ENCODE data around the gene TMEM178B.
"Not testable (repeated sequence)": the region's sequence is repeated elsewhere in the genome, so short reads cannot be mapped to it uniquely, and the experiment has no call there.

The TMEM178B gene

DNA sequence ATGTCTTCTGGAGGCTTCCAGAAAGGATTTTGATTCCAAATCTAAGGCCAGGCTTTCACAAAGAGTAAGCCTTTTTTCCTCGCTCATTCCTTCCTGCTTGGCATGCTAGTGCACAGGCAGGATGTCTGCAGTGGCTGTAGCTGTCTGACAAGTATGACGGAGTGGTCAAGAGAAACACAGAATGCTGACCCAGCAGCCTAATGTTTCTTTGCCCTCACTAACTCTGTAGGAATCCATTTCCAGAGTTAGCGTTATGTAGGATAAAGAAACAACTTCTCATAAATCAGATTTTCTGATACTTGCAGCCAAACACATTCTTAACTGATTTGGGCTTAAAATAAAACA, 286.5 kb downstream of the TMEM178B start:
- no peak for DNase-seq

DNA sequence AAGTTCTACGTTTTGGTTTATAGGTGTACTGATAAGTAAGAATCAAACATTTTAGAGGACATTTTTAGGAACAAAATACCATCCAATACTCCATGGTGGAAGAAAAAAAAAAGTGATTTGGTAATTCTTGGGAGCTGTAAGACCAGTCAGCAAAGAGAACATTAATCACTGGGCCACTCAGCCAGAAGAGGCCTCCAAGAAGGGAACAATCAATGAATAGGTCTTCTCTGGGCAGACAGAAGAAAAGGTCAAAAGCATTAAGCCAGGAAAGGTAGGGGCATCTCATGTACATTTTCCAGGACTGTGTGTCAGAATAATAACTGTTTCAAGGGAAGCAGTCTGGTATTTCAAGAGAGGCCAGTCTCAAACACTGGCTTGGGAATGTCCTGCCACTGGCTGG, 286.9 kb downstream of the TMEM178B start:
- no peak for DNase-seq

DNA sequence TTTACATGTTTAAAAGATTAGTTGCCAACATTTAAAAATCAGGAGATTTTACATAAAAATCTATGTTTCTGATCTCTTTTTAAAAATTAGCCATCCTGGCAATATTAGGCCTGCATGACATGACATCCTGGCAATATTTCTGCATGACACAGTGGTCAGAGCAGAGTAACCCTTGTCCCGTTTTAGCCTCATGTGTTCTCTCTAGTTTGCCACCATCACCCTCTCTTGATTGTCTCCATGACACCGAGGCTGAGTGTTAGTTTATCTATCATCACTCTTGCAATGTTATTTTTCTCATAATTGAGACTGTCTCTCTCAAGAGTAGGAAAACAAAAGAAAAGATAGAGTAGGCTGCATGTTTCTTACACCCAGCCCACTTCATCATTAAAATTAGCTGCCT, 287.6 kb downstream of the TMEM178B start:
- DNase-seq, result no peak

DNA sequence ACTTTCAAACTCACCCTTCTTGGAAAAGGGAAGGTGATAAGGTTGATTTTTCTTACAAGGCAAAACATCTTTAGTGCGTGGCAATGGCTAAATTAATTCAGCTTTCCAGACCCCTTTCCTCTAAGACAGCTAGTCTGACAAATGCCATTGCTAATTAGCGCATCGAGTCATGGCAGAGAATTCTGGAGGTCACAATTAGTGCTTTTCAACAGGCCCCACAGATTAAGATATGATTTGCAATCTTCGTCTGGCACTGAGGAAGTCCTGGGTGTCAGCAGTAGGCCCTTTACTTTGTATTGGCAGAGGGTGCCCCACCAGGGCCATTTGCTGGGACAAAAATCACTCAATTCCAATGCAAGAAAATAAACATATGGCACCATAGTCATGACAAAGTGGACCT, 288.1 kb downstream of the TMEM178B start:
- DNase-seq, result no peak

DNA sequence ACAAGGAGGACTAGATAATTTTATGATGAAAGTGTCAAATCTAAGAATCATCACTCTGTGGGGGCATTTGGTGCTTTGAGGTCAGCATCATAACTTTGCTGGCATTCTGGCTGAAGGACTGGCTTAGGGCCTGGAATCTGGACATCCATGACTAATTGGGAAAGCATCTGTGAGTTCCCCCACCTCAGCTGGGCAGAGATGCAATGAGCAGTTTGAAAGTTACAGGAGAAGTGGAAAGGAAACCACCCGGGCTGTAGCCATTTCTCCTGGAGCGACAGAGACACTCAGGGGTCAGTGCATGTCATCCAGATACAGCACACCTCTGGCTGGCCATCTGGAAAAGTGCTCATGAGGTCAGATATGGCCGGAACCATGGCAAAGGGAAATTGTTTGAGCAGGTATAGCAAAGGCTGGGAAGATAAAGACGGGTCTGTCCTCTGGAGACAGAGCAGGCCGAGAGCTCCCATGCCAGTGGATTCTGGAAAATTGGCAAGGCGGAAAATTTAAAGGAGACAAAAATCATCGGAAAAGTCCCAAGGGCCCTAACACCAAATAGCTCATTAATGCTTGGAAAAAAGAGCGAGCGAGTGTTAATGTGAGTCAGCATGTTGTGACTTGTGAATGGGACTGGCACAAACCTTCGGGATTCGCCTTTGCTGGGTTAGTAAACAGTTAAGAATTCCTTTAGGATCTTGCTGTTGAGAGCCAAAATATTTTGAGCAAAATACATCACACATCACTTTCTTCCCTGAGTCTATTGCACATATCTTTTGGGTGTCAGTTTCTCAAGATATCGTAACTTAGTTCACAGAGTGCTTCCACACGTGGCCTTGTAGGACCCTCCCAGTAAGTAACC, 288.9 kb downstream of the TMEM178B start:
- peak; percentile 95 for DNase-seq

DNA sequence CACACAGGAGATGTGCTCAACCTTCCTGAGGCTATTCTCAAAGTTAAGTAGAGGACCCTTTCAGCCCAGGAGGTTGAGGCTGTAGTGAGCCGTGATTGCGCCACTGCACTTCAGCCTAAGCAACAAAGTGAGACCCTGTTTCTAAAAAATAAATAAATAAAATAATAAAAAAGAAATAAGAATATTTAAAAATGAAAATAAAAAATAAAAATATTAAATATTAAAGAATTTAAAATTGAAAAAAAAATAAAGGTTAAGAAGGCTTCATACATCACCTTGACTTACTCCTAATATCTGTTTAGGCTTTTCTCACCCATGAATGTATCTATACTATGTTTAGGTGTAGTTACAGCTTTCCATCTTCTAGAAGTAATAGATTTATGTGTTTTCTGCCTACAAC, 289.9 kb downstream of the TMEM178B start:
- no peak for DNase-seq

DNA sequence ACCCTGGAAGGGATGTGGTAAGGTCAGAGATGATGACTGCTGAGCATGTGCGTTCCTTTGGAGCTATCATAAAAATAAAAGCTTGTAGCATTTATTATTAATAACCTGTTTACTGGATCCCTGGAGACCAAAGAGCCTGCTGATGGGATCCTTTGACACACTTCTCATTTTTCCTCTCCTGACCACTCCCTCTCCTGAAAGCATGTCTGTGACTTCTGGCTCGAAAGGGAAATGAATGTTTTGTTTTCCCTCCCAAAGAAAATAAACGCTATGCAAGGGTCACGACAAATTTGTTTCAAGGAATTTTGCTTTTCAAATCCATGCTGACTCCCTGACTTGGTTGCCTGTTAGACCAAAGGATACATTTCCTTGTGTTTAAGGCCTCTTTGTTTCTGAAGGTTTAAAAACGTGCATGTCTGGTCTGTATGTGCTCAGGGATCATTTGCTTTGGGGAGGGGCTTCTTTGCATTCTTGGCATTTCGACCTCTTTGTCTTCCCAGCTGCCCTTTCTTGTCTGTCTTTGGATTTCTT, 292.3 kb downstream of the TMEM178B start:
- peak; percentile 23 for DNase-seq

DNA sequence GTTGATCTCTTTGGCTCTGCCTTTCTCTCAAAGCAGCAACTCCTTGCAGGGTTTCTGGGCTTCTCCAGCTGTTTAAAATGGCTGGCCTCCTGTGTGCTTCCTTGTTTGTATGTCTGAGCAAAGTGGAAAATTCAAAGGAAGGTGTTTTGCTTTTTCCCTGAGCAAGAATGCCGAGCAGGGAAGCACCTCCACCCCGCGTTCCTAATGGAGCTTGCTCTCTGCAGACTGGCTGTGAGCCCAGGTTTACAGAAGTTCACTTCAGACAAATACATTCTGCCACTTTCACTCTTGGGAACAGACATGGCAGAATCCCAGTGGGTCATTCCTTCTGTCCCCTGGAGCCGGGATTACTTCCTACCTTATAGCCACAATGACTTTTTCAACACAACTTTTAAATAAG, 295.6 kb downstream of the TMEM178B start:
- DNase-seq, result peak; percentile 21

DNA sequence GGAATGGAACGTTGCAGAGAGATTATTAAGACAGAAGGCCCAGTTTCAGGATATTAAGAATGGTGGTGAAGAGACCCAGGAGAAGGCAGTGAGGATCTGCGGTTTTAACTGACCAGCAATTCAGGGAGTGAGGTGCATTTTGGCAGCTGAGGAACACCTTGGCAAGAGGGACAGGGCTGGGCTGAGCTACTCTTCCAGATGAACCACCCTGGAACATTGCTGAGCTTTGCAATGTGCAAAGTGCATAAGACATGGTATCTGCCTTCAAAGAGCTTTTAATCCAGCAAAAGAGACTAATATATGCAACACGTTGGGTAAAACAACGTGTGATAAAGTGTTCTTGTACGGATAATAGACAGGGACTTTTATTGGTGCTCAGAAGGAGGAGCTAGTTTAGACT, 296.3 kb downstream of the TMEM178B start:
- no peak for DNase-seq

DNA sequence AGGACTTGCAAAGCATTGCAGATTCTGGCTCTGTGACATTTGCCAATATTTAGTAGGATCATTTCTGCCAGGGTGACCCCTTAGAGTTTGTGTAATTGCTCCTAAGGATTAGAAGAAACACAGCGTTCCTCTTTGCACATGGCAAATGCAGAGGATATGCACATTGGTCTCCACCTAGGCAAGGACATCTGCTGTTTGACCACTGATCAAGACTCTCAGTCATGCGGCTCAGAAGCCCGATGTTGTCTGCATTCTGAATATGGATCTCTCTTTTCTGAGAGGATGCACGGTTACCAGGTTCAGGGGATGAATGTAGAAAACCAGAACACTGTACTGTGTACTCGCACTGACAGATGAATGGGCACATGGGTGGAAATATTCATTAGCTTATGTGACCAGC, 296.8 kb downstream of the TMEM178B start:
- no peak for DNase-seq

DNA sequence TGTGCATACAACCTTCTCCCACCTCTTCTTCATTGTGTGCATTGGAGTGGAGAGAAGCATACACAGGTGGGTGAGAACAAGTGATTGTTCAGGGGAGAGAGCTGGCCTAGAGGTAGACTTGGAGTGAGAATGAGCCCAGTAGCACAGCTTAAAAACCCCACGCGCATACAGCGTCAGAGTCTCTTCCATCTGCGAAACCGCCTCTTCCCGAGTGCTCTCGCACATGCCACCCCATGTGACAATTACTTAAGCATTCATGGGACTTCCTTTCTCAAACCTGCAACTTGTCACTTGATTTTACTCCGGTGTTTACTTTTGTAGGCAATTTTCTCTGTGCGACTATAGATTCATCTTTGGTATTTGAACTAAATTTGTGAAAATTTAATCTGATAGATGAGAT, 300.6 kb downstream of the TMEM178B start:
- DNase-seq, result no peak

DNA sequence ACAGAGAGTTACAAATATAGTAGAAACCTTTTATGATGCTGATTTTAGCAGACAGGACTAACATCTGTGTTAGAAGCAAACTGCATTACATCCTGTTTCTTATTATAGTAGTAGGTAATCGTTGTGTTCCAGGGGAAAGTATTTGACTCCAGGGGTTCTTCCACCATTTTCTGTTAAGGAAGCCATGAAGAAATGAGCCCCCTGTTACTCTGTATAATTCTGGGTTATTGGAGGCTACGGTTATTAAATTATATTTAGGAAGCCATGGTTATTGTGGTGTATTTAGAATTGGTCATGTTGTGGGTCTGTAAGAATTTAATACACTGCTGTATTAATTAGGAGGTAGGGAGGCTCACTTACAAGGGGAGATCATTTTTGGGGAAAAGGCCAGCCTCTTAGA, 301.6 kb downstream of the TMEM178B start:
- no peak for DNase-seq

DNA sequence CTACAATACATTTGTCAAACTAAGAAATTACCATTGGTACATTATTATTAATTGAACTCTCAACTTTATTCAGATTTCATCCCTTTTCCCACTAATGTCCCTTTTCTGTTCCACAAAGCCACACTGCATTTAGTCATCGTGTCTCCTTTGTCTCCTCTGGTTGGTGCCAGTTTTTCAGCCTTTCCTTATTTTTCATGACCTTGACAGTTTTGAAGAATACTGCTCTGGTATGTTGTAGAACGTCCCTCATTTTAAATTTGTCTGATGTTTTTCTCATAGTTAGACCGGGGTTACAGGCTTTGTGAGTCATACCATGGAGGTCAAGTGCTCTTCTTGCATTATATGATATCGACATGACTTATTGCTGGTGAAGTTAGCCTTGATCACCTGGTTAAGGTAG, 304.0 kb downstream of the TMEM178B start:
- no peak for DNase-seq

DNA sequence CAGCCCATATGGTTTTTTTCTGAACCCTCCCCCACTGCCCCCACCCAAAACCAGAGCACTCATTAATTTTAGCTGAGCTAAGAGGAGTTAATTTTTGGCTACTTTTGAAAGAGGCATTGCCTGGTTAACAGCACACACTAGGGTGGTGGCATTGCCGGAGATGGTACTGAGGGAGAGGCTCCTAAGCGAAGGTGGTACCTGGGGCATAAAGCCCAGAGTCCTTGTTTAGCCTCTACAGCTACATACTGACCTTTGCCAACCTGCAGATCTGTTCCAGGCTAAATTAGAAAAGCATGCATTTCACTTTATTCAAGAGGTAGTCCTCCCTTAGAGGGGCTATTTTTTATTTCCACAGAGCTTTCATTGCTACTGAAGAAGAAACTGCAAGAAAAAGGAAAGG, 304.5 kb downstream of the TMEM178B start:
- DNase-seq, result no peak

DNA sequence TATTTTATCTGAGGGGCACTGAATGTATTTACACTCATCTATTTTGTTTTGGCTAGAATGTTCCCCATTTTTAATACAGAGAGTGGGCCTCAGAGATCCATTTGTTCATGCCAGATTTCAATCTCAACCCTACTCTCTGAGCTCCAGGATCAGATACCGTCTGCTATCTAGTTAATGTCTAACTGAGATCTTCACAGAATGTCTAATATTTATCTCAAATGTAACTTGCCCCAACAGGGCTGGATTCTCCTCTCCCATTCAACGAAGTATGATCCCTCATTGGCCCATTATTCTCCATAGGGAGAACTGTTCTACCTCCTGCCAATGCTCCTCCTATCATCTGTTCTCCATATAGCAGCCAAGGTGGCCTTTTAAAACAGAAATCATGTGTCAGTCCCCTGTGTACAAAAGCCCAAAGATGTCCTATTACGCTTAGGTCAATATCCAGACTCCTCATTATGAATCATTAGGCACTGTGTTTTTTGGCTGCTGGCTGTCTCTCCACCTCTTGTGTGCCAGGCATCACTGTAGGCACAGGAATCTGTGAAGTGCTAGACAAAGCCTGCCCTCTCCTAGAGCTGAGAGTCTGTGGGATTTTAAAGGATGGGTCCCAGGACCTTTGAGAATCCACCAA, 308.0 kb downstream of the TMEM178B start:
- peak; percentile 32 for DNase-seq

DNA sequence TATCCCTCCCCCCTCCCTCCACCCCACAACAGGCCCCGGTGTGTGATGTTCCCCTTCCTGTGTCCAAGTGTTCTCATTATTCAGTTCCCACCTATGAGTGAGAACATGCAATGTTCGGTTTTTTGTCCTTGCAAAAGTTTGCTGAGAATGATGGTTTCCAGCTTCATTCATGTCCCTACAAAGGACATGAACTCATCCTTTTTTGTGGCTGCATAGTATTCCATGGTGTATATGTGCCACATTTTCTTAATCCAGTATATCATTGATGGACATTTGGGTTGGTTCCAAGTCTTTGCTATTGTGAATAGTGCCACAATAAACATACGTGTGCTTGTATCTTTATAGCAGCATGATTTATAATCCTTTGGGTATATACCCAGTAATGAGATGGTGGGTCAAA, 309.5 kb downstream of the TMEM178B start:
- DNase-seq, result not testable (repeated sequence)

DNA sequence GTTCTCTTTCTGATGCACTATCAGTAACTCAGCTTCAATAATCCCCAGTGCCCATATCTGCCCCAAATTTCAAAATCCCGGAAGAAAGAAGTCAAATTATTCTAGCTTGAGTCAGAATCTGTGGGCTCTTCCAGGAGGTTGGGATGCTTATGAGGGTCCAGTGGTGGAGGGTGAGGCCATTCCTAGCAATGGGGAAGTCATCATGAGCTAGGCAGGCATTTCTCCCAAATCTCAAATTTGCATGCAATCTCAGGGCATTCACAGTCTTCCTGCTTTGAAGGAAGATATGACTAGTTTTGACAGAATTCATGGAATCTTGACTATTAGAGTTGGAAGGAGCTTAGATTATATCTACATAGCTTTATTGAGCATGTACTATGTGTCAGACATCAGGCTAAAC, 313.0 kb downstream of the TMEM178B start:
- no peak for DNase-seq

DNA sequence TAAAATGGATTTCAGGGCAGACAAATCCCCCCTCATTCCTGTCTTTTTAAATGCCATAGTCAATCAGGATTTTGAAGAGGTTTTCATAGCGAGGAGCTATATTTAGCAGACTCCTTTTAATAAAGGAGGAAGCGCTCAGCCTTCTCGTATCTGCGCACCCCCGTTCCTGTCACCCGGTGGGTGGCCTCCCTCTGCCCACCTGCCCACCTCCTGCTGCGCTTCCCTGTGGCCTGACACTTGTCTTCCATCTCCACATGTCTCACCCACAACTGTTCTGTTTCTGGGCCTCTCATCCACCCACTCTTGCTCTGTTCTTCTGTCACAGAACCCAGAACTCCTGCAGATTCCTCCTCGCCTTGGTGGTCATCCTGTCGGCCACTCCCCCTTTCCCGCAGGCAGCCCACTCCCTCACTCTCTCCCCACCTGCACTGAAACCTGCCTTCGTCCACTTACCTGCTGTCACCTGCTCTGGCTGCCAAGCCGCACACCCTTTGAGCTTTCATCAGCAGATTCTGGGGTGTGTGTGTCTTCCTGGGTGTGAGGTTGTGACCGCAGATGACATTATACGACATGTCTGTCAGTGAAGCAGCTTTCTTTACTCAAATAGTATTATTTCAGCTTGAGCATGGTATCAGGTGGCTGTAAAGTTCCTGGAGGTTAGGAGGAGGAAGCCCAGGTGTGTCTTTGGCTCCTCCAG, 313.8 kb downstream of the TMEM178B start:
- DNase-seq, result no peak

DNA sequence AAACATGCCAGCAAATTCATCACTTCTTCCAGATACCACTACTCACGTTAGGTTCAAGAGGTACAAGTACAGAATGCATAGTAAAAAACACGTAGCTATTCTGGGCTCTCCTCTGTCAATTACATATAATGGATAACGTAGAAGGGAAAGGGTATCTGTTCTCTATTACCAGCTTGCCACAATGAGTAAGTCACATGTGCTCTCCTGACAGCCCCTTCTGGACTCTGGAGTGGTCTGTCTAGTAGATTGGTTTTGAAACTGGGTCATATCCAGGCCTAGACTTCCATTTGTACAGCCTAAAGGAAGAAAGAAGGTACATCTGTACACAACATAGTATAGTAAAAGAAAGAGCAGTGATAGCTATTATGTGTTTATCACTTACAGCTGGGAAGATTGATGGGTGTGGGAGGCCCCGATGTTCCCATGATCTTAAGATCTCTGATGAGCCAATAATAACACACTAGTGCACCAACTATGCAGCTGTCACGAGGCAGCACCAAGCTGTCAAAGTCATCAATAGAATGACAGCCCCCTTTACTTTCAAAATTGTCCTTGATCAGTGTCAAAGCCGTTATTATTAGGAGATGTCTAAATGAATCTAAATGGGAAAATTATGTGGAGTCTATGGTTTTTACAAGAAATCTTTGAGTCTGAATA, 315.4 kb downstream of the TMEM178B start:
- DNase-seq, result no peak

DNA sequence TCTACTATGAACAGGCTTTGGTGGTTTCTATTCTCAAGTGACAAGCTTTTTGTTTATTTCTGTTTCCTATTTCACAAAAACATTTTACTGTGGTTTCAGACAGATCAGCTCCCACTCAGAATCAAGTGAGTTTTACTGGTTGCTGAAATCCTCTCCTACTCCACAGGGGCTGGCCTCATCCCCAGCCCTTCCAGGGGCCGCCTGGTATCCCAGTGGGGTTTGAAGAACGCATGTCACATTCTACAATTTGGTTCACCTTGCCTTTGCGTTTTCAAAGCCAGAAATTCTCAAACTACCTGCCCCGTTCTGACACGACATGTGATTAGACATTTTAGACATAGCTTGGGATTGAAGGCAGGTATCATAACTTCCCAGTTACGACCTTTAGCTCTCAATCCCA, 316.5 kb downstream of the TMEM178B start:
- no peak for DNase-seq

DNA sequence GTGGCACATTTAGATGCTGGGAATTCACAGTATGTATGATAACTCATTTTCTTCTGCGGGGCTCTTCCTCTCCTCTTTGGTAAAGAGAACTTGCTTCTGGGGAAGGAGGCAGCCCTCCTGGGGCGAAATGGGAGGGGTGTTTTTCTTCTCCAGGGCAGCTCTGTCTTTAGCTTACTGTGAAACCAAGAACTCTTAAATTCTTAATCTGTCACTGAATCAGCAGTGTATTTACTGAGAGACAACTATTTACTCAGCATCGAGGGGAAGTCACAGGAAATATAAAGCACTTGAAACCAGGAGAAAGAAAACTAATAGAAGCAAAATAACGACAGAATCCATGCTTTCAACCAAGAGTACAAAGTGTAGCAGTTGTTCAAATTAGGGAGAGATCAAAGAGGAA, 319.2 kb downstream of the TMEM178B start:
- DNase-seq, result no peak

DNA sequence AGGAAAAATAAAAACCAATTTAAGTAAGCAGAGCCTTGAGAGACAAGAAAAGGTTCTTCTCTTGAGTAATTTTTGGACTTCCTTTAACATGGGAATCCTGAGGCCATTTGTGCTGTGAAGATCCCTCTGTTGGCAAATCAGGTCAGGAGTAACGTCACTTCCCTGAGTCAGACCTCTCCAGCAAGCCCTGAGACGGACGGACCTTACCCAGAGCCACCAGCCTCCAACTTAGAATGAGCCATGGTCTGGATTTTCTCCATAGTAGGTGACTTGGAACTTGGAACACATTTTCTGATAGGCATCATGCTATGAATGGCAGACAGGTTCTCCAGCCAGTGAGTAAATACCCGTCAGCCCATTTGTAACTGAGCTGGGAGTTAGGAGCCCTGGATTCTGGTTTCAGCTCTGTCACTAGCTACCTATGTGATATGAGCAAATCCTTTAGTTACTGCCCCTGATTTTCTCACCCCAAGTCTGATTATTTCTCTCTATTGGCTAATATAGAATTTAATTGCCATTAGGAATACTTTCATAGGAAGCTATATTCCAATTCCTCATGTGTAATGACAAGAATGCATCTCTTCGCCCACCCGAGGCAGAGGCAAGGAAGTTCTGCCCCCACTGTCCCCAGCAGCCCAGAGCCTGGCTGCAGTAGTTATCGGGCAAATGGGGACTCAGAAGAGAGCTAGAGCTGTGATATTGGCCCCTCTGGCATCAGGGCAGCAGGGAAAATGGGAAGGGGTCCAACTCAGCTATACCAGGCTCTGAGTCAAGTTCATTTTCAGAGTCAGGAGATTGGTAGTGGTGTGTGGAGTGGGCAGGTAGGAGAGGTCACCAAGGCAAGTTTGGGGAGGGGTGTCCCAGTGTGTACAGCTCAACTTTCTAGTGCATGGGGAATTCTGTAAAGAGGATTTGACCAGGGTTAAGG, 323.6 kb downstream of the TMEM178B start:
- no peak for DNase-seq
